SU-DHL-6 (cell line): ENCODE data around the gene ZFYVE9.

Source experiments
- H2AFZ ChIP-seq: fragments of 200-600 bp; sonication (generic); 2 replicates; pipeline ENCODE4 v1.6.1; 2014; ENCODE audit warnings: low read depth, mild to moderate bottlenecking, moderate library complexity, mixed read lengths, antibody characterized with exemption, low read length; ENCODE audit not compliant: severe bottlenecking
- H3F3A ChIP-seq: fragments of 200-600 bp; shearing (Covaris generic); 2 replicates; pipeline ENCODE4 v1.6.0; 2016; ENCODE audit warnings: antibody characterized with exemption, mild to moderate bottlenecking; ENCODE audit not compliant: insufficient read depth
- H3K27ac ChIP-seq: fragments of 200-600 bp; sonication (generic); 2 replicates; pipeline ENCODE4 v1.5.1; 2016; ENCODE audit warnings: low read depth, mild to moderate bottlenecking, low read length, moderate library complexity, mixed read lengths
- H3K27me3 ChIP-seq: fragments of 200-600 bp; sonication (generic), shearing (Covaris generic); 2 replicates; pipeline ENCODE4 v1.6.0; 2014; ENCODE audit warnings: mild to moderate bottlenecking, low read length
- H3K36me3 ChIP-seq: fragments of 200-600 bp; sonication (generic); 2 replicates; pipeline ENCODE4 v1.6.1; 2014; ENCODE audit warnings: mild to moderate bottlenecking, low read length, mixed read lengths
- H3K4me2 ChIP-seq: fragments of 300-600, 200-600 bp; shearing (Covaris generic), sonication (generic); 2 replicates; pipeline ENCODE4 v1.6.0; 2014; ENCODE audit warnings: low read length, low read depth, mild to moderate bottlenecking; ENCODE audit not compliant: poor library complexity, severe bottlenecking
- H3K4me3 ChIP-seq: fragments of 200-600 bp; sonication (generic); 2 replicates; pipeline ENCODE4 v1.5.1; 2014; ENCODE audit warnings: antibody characterized with exemption, low read length, mild to moderate bottlenecking, mixed read lengths; ENCODE audit not compliant: insufficient read depth, poor library complexity, severe bottlenecking
- H3K79me2 ChIP-seq: fragments of 200-600 bp; sonication (generic); 2 replicates; pipeline ENCODE4 v1.6.1; 2014; ENCODE audit warnings: mild to moderate bottlenecking, low read length, moderate library complexity; ENCODE audit not compliant: insufficient read depth
- H3K9ac ChIP-seq: fragments of 200-600 bp; sonication (generic); 2 replicates; pipeline ENCODE4 v1.7.0; 2014; ENCODE audit warnings: mild to moderate bottlenecking, low read length
- H3K9me2 ChIP-seq: fragments of 200-600 bp; sonication (generic); replicated peaks from 2 replicates; pipeline ENCODE4 v1.6.1; 2014; ENCODE audit warnings: low read length; ENCODE audit not compliant: insufficient read depth
- H3K9me3 ChIP-seq: fragments of 200-600 bp; sonication (generic); 2 replicates; pipeline ENCODE4 v1.6.1; 2014; ENCODE audit warnings: low read length, mixed read lengths; ENCODE audit not compliant: insufficient read depth
- H4K20me1 ChIP-seq: fragments of 200-600 bp; sonication (generic); 2 replicates; pipeline ENCODE4 v1.6.1; 2014; ENCODE audit warnings: low read depth, mild to moderate bottlenecking, antibody characterized with exemption, low read length, moderate library complexity, mixed read lengths
- EZH2phosphoT487 ChIP-seq: fragments of 200-600 bp; sonication (generic), shearing (Covaris generic); conservative IDR thresholded peaks from 2 replicates; pipeline ENCODE4 v1.6.1; 2018; ENCODE audit warnings: mild to moderate bottlenecking, antibody characterized with exemption, low read length, moderate library complexity, mixed read lengths
- TF ChIP-seq, protein P1 (sequence below): fragments of 200-600 bp; sonication (generic); IDR thresholded peaks from one replicate; pipeline ENCODE4 v1.5.1; 2017; ENCODE audit warnings: antibody characterized with exemption, mild to moderate bottlenecking, low read length, moderate library complexity; ENCODE audit not compliant: insufficient read depth, poor library complexity, severe bottlenecking

The ZFYVE9 gene

GRCh38 chr1:52102336-52103013, 39.4 kb upstream of the ZFYVE9 start:
- Histone ChIP-seq H3K27me3 (no peaks in the 10 kb centered on the region), H3K79me2 (no peaks in the 10 kb centered on the region), H3K4me2 (no peak overlapping the region), H3K9ac (no peak overlapping the region), H3K4me3 (no peak overlapping the region), H3K9me3 (no peaks in the 10 kb centered on the region), H2AFZ (no peak overlapping the region), H4K20me1 (no peaks in the 10 kb centered on the region), H3K36me3 (no peaks in the 10 kb centered on the region), H3K27ac (no peak overlapping the region), H3K9me2 (no peaks in the 10 kb centered on the region), H3F3A (no peaks in the 10 kb centered on the region)
- TF ChIP-seq, protein P1, sequence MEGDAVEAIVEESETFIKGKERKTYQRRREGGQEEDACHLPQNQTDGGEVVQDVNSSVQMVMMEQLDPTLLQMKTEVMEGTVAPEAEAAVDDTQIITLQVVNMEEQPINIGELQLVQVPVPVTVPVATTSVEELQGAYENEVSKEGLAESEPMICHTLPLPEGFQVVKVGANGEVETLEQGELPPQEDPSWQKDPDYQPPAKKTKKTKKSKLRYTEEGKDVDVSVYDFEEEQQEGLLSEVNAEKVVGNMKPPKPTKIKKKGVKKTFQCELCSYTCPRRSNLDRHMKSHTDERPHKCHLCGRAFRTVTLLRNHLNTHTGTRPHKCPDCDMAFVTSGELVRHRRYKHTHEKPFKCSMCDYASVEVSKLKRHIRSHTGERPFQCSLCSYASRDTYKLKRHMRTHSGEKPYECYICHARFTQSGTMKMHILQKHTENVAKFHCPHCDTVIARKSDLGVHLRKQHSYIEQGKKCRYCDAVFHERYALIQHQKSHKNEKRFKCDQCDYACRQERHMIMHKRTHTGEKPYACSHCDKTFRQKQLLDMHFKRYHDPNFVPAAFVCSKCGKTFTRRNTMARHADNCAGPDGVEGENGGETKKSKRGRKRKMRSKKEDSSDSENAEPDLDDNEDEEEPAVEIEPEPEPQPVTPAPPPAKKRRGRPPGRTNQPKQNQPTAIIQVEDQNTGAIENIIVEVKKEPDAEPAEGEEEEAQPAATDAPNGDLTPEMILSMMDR: no peak
- TF ChIP-seq EZH2phosphoT487: no peak

- no peaks in the 10 kb centered on the region for H3K9me3 ChIP-seq
- no peak overlapping the region for H3K4me2 ChIP-seq
- H3K4me3 ChIP-seq: no peak overlapping the region
- TF ChIP-seq, protein P1: no peak
- TF ChIP-seq EZH2phosphoT487: no peak
- H3K79me2 ChIP-seq: no peaks in the 10 kb centered on the region
- H3K27me3 ChIP-seq: no peaks in the 10 kb centered on the region; the same call in 1 of the 2 replicates
- no peaks in the 10 kb centered on the region for H3K9me2 ChIP-seq
- no peaks in the 10 kb centered on the region for H3F3A ChIP-seq
- no peak overlapping the region for H3K27ac ChIP-seq
- no peaks in the 10 kb centered on the region for H3K36me3 ChIP-seq
- H2AFZ ChIP-seq: no peak overlapping the region
- no peaks in the 10 kb centered on the region for H4K20me1 ChIP-seq
- no peak overlapping the region for H3K9ac ChIP-seq
These were observed 30.4 kb upstream of the ZFYVE9 start for GRCh38 chr1:52111492-52111891.

DNA sequence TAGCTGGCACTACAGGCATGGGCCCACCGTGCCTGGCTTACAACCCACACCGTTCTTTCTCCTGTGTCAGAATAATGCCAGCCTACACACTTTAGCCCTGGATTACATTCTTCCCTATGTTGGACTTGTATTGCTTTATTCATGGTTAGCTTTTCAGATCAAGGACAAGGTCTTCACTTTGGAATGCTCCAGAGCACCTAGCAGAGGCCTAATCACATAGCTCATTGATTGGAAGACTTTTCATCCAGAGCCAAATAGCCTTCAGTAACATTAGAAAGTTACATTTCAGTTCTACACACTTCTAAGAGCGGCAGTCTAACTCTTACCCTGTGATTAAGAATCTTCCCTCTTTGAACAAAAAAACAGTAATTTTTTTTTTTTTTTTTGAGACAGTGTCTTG, 29.4 kb upstream of the ZFYVE9 start:
- H3K4me3 ChIP-seq: no peak overlapping the region
- H3K9me2 ChIP-seq: no peaks in the 10 kb centered on the region
- no peaks in the 10 kb centered on the region for H3K79me2 ChIP-seq
- H3K27me3 ChIP-seq: no peaks in the 10 kb centered on the region; the same call in 1 of the 2 replicates
- H3K9me3 ChIP-seq: no peaks in the 10 kb centered on the region
- no peaks in the 10 kb centered on the region for H4K20me1 ChIP-seq
- no peak overlapping the region for H3K4me2 ChIP-seq
- H2AFZ ChIP-seq: no peak overlapping the region
- H3K9ac ChIP-seq: no peak overlapping the region
- H3K36me3 ChIP-seq: no peaks in the 10 kb centered on the region
- no peaks in the 10 kb centered on the region for H3F3A ChIP-seq
- TF ChIP-seq EZH2phosphoT487: no peak
- TF ChIP-seq, protein P1: no peak
- H3K27ac ChIP-seq: no peak overlapping the region
